A673 (cell line): ENCODE measurements around the gene CIBAR2. TPM values are rescaled to one million over a fixed set of nuclear protein-coding genes. Genes with fewer than 3 reads are reported as not detected.

ENCODE experiments used
- BruUV-seq: library from RNA; stranded (reverse); fragments of 400-500 nt; replicated peaks from 2 replicates; lab custom pipeline; 2021; lab: Mats Ljungman, UMichigan
- CTCF ChIA-PET: fragments of 300-600 bp; sonication (Branson Sonifier 250); formaldehyde crosslinking; loops from one replicate; lab custom pipeline; 2022; ENCODE audit warnings: antibody characterized with exemption; lab: Charles Lee
- POLR2A ChIA-PET: fragments of 300-600 bp; sonication (Branson Sonifier 250); formaldehyde crosslinking; loops from one replicate; lab custom pipeline; 2022; ENCODE audit warnings: antibody characterized with exemption; ENCODE audit not compliant: low non-redundant PET; lab: Charles Lee
- DNase-seq: peaks from one replicate; pipeline ENCODE4 v3.0.0-alpha.2; 2015; ENCODE audit warnings: low spot score
- H3K27ac ChIP-seq: fragments of 200-600 bp; sonication (generic); 2 replicates; pipeline ENCODE4 v1.5.1; 2016; ENCODE audit warnings: mixed run types, low read depth, mild to moderate bottlenecking, mixed read lengths, antibody characterized with exemption, low read length; ENCODE audit not compliant: poor library complexity, severe bottlenecking
- H3K27me3 ChIP-seq: fragments of 200-600 bp; sonication (generic); replicated peaks from 2 replicates; pipeline ENCODE4 v1.6.1; 2017; ENCODE audit warnings: mixed run types, low read depth, mild to moderate bottlenecking, mixed read lengths, antibody characterized with exemption, low read length; ENCODE audit not compliant: insufficient read depth, poor library complexity
- H3K36me3 ChIP-seq: fragments of 200-600 bp; sonication (generic); 2 replicates; pipeline ENCODE4 v1.6.1; 2016; ENCODE audit warnings: mixed run types, mild to moderate bottlenecking, mixed read lengths, antibody characterized with exemption, low read length; ENCODE audit not compliant: insufficient read depth, poor library complexity, severe bottlenecking
- H3K4me1 ChIP-seq: fragments of 200-600 bp; sonication (generic); 2 replicates; pipeline ENCODE4 v1.6.1; 2017; ENCODE audit warnings: mixed run types, mild to moderate bottlenecking, mixed read lengths, antibody characterized with exemption, low read length; ENCODE audit not compliant: insufficient read depth, poor library complexity, severe bottlenecking
- H3K4me3 ChIP-seq: fragments of 200-600 bp; sonication (generic); 2 replicates; pipeline ENCODE4 v1.5.1; 2016; ENCODE audit warnings: low read depth, mixed run types, mild to moderate bottlenecking, mixed read lengths, low read length; ENCODE audit not compliant: poor library complexity, severe bottlenecking
- H3K9me3 ChIP-seq: fragments of 200-600 bp; sonication (generic); 2 replicates; pipeline ENCODE4 v1.6.1; 2016; ENCODE audit warnings: mixed run types, low read depth, mild to moderate bottlenecking, mixed read lengths, antibody characterized with exemption, low read length; ENCODE audit not compliant: poor library complexity, severe bottlenecking
- EZH2 ChIP-seq: fragments of 200-600 bp; sonication (generic); IDR thresholded peaks from 2 replicates; pipeline ENCODE4 v1.6.1; 2017; ENCODE audit warnings: borderline replicate concordance, low read depth, mild to moderate bottlenecking, mixed read lengths, antibody characterized with exemption, low read length; ENCODE audit not compliant: poor library complexity, severe bottlenecking
- intact Hi-C: fragments of 100-400 bp; cut with micrococcal nuclease; formaldehyde crosslinking; loops from one replicate; pipeline ENCODE4 v1.10.0; 2022; ENCODE audit not compliant: unreplicated experiment
- total RNA-seq: library from RNA; stranded (reverse); gene quantifications from 2 replicates; pipeline ENCODE4 v1.2.3, GENCODE V29; 2021
- TF ChIP-seq, protein P1 (sequence below): fragments of 300-800, 200-600 bp; sonication (generic); conservative IDR thresholded peaks from 2 replicates; pipeline ENCODE4 v1.5.1; 2017; ENCODE audit warnings: low read depth, mild to moderate bottlenecking, antibody characterized with exemption, low read length, moderate library complexity, mixed read lengths

The CIBAR2 gene
- total RNA-seq, 1 experiment from 2014 or later: not detected

DNA sequence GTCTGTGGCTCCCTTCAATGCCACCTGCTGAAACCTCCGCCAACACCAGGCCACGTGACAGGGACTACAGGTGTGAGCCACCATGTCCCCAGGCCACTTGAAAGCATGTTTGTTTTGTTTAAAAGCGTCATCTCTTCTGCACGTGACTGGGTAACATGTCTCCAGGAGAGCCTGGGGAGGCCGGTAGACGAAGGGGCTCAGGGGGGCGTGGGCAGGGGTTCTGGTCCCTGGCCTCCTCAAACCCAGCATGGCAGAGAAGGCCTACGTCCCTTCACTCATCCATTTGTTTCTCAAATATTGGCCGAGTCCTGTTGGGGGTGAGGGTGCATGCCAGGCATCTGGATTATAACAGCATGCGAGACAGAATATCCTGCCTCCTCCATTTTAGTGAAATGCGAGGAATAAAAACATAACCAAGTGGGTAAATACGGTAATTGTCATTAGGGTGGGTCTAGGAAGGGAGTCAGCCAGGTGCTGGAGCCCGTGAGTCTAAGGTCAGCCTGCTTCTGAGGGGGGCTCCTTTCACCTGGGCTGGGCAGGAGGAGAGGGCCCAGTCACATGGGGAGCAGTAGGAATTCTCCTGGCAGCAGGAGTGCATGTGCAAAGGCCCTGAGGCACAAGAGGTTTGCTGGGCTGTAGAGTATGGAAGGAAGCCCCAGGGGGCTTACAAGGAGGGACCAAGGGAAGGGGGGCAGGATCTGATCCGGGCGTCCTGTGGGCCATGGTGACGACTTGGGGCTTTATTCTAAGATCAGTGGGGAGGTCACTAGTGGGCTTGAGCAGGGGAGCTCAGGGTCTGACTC is 26.8 kb upstream of the CIBAR2 start:
- DNase-seq: no peak
- Histone ChIP-seq H3K9me3 (no peaks in the 10 kb centered on the region), H3K4me3 (no peak overlapping the region), H3K36me3 (no peaks in the 10 kb centered on the region), H3K4me1 (no peaks in the 10 kb centered on the region), H3K27me3 (no peaks in the 10 kb centered on the region), H3K27ac (no peak overlapping the region)
- ChIA-PET CTCF (no interaction called here), POLR2A (no interaction called here)
- BruUV-seq: no TSS peak
- no peak for TF ChIP-seq EZH2
- TF ChIP-seq, protein P1, sequence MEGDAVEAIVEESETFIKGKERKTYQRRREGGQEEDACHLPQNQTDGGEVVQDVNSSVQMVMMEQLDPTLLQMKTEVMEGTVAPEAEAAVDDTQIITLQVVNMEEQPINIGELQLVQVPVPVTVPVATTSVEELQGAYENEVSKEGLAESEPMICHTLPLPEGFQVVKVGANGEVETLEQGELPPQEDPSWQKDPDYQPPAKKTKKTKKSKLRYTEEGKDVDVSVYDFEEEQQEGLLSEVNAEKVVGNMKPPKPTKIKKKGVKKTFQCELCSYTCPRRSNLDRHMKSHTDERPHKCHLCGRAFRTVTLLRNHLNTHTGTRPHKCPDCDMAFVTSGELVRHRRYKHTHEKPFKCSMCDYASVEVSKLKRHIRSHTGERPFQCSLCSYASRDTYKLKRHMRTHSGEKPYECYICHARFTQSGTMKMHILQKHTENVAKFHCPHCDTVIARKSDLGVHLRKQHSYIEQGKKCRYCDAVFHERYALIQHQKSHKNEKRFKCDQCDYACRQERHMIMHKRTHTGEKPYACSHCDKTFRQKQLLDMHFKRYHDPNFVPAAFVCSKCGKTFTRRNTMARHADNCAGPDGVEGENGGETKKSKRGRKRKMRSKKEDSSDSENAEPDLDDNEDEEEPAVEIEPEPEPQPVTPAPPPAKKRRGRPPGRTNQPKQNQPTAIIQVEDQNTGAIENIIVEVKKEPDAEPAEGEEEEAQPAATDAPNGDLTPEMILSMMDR: no peak
- intact Hi-C loops: no loop called here

DNA sequence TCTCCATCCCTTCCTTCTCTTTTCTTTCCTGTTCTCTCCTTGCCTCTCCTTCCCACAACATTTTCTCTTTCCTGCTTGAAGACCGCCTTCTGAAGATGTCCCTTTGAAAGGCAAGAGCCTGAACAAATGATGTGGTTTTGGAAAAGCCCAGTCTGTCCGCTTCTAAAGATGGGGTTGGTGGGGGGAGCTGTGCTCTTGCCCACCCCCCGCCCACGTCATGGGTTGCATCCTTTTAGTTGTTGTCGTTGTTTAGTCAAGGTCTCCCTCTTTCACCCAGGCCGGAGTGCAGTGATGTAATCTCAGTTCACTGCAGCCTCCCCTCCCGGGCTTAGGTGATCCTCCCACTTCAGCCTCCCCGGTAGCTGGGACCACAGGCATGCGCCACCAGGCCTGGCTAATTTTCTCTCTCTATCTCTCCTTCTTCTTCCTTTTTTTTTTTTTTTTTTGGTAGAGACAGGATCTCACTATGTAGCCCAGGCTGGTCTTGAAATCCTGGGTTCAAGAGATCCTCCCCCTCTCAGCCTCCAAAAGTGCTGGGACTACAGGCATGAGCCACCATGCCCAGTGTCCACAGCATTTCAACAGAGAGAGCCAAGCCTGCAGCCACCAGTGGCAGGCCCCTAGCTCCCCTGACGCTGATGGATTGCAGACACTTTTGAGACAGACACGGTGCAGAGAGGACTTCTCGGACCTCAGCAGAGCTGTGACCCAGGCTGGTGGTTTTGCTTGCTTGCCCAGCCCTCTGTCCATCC is 26.0 kb upstream of the CIBAR2 start:
- Histone ChIP-seq H3K4me3 (no peak overlapping the region), H3K27me3 (no peaks in the 10 kb centered on the region), H3K27ac (no peak overlapping the region), H3K36me3 (no peaks in the 10 kb centered on the region), H3K9me3 (no peaks in the 10 kb centered on the region), H3K4me1 (no peaks in the 10 kb centered on the region)
- ChIA-PET POLR2A (no interaction called here), CTCF (no interaction called here)
- DNase-seq: no peak
- TF ChIP-seq, protein P1: no peak
- no peak for TF ChIP-seq EZH2
- BruUV-seq: no TSS peak
- intact Hi-C loops: no loop called here

DNA sequence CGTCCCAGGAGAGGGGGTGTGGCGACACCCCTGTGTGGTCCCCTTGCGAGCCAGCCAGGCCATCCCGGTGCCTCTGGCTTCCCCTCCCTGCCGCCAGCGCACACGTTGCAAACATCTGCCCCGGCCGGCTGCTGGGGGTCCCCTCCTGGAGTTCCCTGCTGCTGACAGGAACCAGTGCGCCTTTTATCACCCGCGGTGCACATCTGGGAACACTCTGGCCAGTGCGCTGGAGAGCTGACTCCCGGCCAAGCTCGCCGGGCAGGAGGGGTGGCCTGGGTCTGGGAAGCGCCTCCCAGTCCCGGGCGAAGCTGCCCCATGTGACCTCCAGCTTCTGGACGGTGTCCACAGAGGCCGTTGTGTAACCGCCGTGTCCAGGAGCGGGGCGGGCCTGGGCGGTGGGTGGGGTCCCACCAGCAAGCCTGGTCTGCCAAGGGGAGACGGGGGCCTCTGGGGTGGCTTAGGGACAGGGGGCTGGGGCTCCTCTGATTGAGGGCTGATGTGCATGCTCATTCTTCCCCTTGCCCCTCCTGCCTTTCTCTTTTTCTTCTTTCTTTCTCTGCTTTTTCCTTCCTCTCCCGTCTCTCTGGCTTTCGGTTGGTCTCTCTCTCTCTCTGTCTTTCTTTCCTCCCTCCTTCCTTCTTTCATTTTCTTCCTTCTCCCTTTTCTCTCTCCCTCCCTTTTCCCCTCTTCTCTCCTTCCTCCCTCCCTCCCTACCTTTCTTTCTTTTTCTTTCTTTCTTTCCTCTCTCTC is 25.2 kb upstream of the CIBAR2 start:
- CTCF ChIA-PET: no interaction called here
- H3K27ac ChIP-seq: no peak overlapping the region
- intact Hi-C loops: no loop called here
- TF ChIP-seq, protein P1: no peak
- TF ChIP-seq EZH2: no peak
- no peak overlapping the region for H3K4me3 ChIP-seq
- H3K9me3 ChIP-seq: no peaks in the 10 kb centered on the region
- no peaks in the 10 kb centered on the region for H3K27me3 ChIP-seq
- no peak for DNase-seq
- no TSS peak for BruUV-seq
- H3K36me3 ChIP-seq: no peaks in the 10 kb centered on the region
- POLR2A ChIA-PET: no interaction called here
- no peaks in the 10 kb centered on the region for H3K4me1 ChIP-seq
